Fibroblast of lung (primary cell): Measurements from ENCODE around the gene EXOC2.

Experiments used
- EZH2 ChIP-seq: IDR thresholded peaks from 2 replicates; pipeline ENCODE4 v1.5.1; 2012; ENCODE audit warnings: low read length, control low read depth, mild to moderate bottlenecking; ENCODE audit errors: missing control alignments
- TF ChIP-seq, protein P1 (sequence below), 2 donors: IDR thresholded peaks in 1 of 2; conservative IDR thresholded peaks in 1 of 2; 1 replicate in 1 of 2; 2 replicates in 1 of 2; pipeline ENCODE4 v1.5.1; 2011 to 2012; ENCODE audit warnings: low read length in 2 of 2, control low read depth in 1 of 2, inconsistent platforms in 1 of 2, low read depth in 1 of 2, mild to moderate bottlenecking in 1 of 2

DNA sequence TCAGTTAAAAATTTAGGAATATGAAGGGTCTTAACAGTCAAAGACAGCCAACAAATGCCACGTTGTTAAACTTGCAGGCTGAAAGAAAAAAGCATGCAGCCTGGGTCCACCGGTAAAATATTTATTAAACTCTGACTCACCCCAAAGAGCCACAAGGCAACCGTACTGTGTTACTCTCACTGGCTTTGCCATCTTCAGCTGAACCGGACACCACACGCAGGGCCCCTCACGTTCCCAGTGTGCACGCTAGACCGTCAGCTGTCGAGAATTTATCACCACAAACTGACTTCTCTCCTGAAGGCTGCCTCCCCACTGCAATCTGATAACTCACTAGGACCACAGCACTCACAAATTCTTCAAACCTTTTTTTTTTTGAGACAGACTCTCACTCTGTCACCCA is 66.7 kb downstream of the EXOC2 start:
- TF ChIP-seq, protein P1, sequence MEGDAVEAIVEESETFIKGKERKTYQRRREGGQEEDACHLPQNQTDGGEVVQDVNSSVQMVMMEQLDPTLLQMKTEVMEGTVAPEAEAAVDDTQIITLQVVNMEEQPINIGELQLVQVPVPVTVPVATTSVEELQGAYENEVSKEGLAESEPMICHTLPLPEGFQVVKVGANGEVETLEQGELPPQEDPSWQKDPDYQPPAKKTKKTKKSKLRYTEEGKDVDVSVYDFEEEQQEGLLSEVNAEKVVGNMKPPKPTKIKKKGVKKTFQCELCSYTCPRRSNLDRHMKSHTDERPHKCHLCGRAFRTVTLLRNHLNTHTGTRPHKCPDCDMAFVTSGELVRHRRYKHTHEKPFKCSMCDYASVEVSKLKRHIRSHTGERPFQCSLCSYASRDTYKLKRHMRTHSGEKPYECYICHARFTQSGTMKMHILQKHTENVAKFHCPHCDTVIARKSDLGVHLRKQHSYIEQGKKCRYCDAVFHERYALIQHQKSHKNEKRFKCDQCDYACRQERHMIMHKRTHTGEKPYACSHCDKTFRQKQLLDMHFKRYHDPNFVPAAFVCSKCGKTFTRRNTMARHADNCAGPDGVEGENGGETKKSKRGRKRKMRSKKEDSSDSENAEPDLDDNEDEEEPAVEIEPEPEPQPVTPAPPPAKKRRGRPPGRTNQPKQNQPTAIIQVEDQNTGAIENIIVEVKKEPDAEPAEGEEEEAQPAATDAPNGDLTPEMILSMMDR (conservative IDR thresholded peaks at IDR 0.05 in 1 of 2, IDR thresholded peaks at IDR 0.05 in 1 of 2; ENCODE audit: low read depth in 1 of 2, low read length in 2 of 2) = no peak
- no peak for TF ChIP-seq EZH2
